Prostate gland (tissue), 2 donors: ENCODE results near the gene RACGAP1.
"Not testable (repeated sequence)": the region's sequence is repeated elsewhere in the genome, so short reads cannot be mapped to it uniquely, and the experiment has no call there.

Experiments
- POLR2A ChIP-seq: fragments of 450-650 bp; IDR thresholded peaks from one replicate; pipeline ENCODE4 v1.6.1; 2016; ENCODE audit warnings: antibody characterized with exemption, mild to moderate bottlenecking
- TF ChIP-seq, protein P1 (sequence below), 4 experiments: fragments of 200-600 bp in 2 of 4; fragments of 450-650 bp in 2 of 4; sonication (generic) in 2 of 4; IDR thresholded peaks; 1 replicate in 3 of 4; 2 replicates in 1 of 4; pipeline ENCODE4 v1.5.1; 2016 to 2019; ENCODE audit warnings: antibody characterized with exemption in 4 of 4, mild to moderate bottlenecking in 2 of 4, moderate library complexity in 2 of 4

DNA sequence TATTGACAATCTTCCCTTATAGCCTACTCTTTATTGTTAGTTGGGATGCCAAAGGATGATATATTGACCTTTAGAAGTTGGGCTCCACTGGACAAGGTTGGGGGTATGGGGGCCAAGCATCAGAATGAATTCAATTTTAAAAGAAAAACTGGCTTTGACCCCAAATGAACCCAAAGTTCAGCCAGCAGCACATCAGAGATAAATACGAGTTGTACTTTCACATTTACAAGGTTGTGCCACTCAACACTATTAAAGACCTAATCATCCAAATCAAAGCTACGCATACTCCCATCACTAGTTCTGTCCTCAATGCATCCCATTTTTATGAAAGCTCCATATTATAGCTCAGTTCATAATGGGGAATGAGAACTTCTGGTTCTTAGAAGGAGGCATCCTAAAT is 35.9 kb downstream of the RACGAP1 start:
- TF ChIP-seq POLR2A, result not testable (repeated sequence)
- TF ChIP-seq, protein P1, sequence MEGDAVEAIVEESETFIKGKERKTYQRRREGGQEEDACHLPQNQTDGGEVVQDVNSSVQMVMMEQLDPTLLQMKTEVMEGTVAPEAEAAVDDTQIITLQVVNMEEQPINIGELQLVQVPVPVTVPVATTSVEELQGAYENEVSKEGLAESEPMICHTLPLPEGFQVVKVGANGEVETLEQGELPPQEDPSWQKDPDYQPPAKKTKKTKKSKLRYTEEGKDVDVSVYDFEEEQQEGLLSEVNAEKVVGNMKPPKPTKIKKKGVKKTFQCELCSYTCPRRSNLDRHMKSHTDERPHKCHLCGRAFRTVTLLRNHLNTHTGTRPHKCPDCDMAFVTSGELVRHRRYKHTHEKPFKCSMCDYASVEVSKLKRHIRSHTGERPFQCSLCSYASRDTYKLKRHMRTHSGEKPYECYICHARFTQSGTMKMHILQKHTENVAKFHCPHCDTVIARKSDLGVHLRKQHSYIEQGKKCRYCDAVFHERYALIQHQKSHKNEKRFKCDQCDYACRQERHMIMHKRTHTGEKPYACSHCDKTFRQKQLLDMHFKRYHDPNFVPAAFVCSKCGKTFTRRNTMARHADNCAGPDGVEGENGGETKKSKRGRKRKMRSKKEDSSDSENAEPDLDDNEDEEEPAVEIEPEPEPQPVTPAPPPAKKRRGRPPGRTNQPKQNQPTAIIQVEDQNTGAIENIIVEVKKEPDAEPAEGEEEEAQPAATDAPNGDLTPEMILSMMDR (IDR thresholded peaks at IDR 0.05), result not testable (repeated sequence)
